Measurements from ENCODE around the gene GSG1L. TPM values are rescaled to one million over a fixed set of nuclear protein-coding genes. Genes with fewer than 3 reads are reported as not detected.

Gene GSG1L
- total and polyA plus RNA-seq, 9 of the 15 experiments (the other 6 are each of a cell fraction or from before 2014, with no cell fraction given) = not detected

GRCh38 chr16:28040039-28040438 lies 23.5 kb downstream of the GSG1L start (continued):
- TF ChIP-seq ZNF407 (IDR thresholded peaks at IDR 0.05; ENCODE audit: low read depth) (no peak), SAFB2 (IDR thresholded peaks at IDR 0.05; ENCODE audit: borderline replicate concordance, low read depth, low read length, severe bottlenecking) (no peak), ZBTB7A (IDR thresholded peaks at IDR 0.05; ENCODE audit: borderline replicate concordance, control insufficient read depth, low read depth, low read length) (no peak), NFE2L1 (tag; IDR thresholded peaks at IDR 0.05; ENCODE audit: borderline replicate concordance, low read depth) (no peak), TGIF2 (CRISPR knock-in tag; IDR thresholded peaks at IDR 0.05) (no peak), BCOR (IDR thresholded peaks at IDR 0.05) (no peak)
- TF ChIP-seq, protein P1, sequence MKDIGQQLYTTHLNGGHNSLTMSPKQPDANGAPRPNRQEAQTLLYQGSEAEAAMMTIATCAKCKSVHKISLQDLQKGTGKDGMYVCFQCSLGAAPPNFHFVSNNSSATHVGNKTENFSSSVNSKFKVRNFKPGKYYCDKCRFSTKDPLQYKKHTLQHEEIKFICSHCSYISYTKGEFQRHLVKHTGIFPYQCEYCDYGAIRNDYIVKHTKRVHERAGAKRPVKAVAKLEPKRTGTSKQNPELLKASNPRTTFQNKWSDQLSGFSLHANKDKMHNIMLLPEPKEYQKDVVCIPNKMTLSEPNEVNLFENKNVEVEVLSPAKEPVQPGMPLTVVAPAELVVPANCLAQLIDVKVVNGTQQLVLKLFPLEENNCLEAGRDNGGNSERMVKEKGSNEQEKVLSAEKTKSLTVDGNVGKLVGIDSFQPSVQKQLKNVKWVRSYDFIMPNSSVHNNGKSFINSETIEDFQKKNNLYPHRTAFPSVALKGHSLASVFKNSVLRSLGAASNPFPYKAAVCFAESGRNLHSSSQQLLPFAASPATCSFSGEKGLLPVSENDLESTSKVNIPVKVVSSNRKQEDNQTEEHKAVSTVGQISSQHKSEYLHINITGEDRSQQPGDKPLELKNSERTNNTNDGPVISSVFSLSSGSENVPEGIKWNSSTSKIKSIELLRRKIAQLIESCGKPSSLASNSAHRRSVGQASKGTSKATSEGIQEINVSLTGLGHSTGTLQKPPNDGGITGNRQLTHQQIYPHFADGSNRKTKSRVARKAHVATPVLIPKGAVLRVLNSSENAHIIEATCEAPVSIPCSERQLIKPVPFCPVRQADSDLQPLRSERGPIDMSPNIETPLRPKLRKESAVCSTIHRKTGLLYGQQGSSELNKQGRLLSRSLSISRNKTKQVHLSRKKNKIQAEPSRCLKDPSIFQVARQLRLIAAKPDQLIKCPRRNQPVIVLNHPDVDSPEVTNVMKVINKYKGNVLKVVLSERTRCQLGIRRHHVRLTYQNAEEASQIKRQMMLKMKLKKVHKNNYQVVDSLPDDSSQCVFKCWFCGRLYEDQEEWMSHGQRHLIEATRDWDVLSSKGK (CRISPR knock-in tag; IDR thresholded peaks at IDR 0.05) = no peak

Data from K562 (cell line).